ENCODE results near the gene HOXD13.

The HOXD13 gene

GRCh38 chr2:176104316-176105077 is 12.0 kb downstream of the HOXD13 start:
- FAIRE-seq (no peak), DNase-seq (ENCODE audit: insufficient read length) (no peak)
- TF ChIP-seq TAF1 (IDR thresholded peaks at IDR 0.05; ENCODE audit: borderline replicate concordance, low read depth, low read length) (no peak), POLR2AphosphoS5 (IDR thresholded peaks at IDR 0.05; ENCODE audit: low read depth, low read length) (no peak), POLR2A (IDR thresholded peaks at IDR 0.05; ENCODE audit: low read depth, low read length) (no peak)

- DNase-seq (ENCODE audit: insufficient read length): no peak
- TF ChIP-seq TAF1 (IDR thresholded peaks at IDR 0.05; ENCODE audit: borderline replicate concordance, low read depth, low read length) (no peak), POLR2AphosphoS5 (IDR thresholded peaks at IDR 0.05; ENCODE audit: low read depth, low read length) (no peak), POLR2A (IDR thresholded peaks at IDR 0.05; ENCODE audit: low read depth, low read length) (no peak)
- FAIRE-seq: no peak
These were observed 12.7 kb downstream of the HOXD13 start for GRCh38 chr2:176105078-176105729.

GRCh38 chr2:176105730-176106580 is 13.4 kb downstream of the HOXD13 start:
- FAIRE-seq (no peak), DNase-seq (ENCODE audit: insufficient read length) (no peak)
- no peak for TF ChIP-seq POLR2A (IDR thresholded peaks at IDR 0.05; ENCODE audit: low read depth, low read length)
- TF ChIP-seq POLR2AphosphoS5 (IDR thresholded peaks at IDR 0.05; ENCODE audit: low read depth, low read length): no peak
- no peak for TF ChIP-seq TAF1 (IDR thresholded peaks at IDR 0.05; ENCODE audit: borderline replicate concordance, low read depth, low read length)

GRCh38 chr2:176106581-176107539 is 14.3 kb downstream of the HOXD13 start, which contains the start of gene HOXD11:
Gene HOXD11, plus strand, starts transcription at chr2:176107280. Its CDS starts 76 bp downstream, at chr2:176107356.
- no peak for TF ChIP-seq POLR2A (IDR thresholded peaks at IDR 0.05; ENCODE audit: low read depth, low read length)
- FAIRE-seq (no peak), DNase-seq (ENCODE audit: insufficient read length) (no peak)

GRCh38 chr2:176107731-176108181 is 15.2 kb downstream of the HOXD13 start:
- TF ChIP-seq TAF1 (IDR thresholded peaks at IDR 0.05; ENCODE audit: borderline replicate concordance, low read depth, low read length) (no peak), POLR2A (IDR thresholded peaks at IDR 0.05; ENCODE audit: low read depth, low read length) (no peak), POLR2AphosphoS5 (IDR thresholded peaks at IDR 0.05; ENCODE audit: low read depth, low read length) (no peak)
- DNase-seq (ENCODE audit: insufficient read length) (no peak), FAIRE-seq (no peak)

GRCh38 chr2:176109192-176109901 is 16.8 kb downstream of the HOXD13 start:
- TF ChIP-seq POLR2AphosphoS5 (IDR thresholded peaks at IDR 0.05; ENCODE audit: low read depth, low read length) (no peak), TAF1 (IDR thresholded peaks at IDR 0.05; ENCODE audit: borderline replicate concordance, low read depth, low read length) (no peak), POLR2A (IDR thresholded peaks at IDR 0.05; ENCODE audit: low read depth, low read length) (no peak)
- FAIRE-seq (no peak), DNase-seq (ENCODE audit: insufficient read length) (no peak)

- TF ChIP-seq POLR2AphosphoS5 (IDR thresholded peaks at IDR 0.05; ENCODE audit: low read depth, low read length) (no peak), TAF1 (IDR thresholded peaks at IDR 0.05; ENCODE audit: borderline replicate concordance, low read depth, low read length) (no peak), POLR2A (IDR thresholded peaks at IDR 0.05; ENCODE audit: low read depth, low read length) (no peak)
- no peak for DNase-seq (ENCODE audit: insufficient read length)
- no peak for FAIRE-seq
These were observed 17.4 kb downstream of the HOXD13 start for GRCh38 chr2:176109946-176110345.

GRCh38 chr2:176110415-176111308 is 18.1 kb downstream of the HOXD13 start:
- TF ChIP-seq POLR2AphosphoS5 (IDR thresholded peaks at IDR 0.05; ENCODE audit: low read depth, low read length): no peak
- TF ChIP-seq TAF1 (IDR thresholded peaks at IDR 0.05; ENCODE audit: borderline replicate concordance, low read depth, low read length): no peak
- TF ChIP-seq POLR2A (IDR thresholded peaks at IDR 0.05; ENCODE audit: low read depth, low read length): no peak
- FAIRE-seq: no peak
- no peak for DNase-seq (ENCODE audit: insufficient read length)

- DNase-seq (ENCODE audit: insufficient read length) (no peak), FAIRE-seq (no peak)
- TF ChIP-seq TAF1 (IDR thresholded peaks at IDR 0.05; ENCODE audit: borderline replicate concordance, low read depth, low read length): no peak
- TF ChIP-seq POLR2A (IDR thresholded peaks at IDR 0.05; ENCODE audit: low read depth, low read length): no peak
- no peak for TF ChIP-seq POLR2AphosphoS5 (IDR thresholded peaks at IDR 0.05; ENCODE audit: low read depth, low read length)
These were observed 18.8 kb downstream of the HOXD13 start for GRCh38 chr2:176111309-176111663.

Data from GM12892 (cell line).